OCI-LY7 (cell line): Measurements from ENCODE around the gene MAPK12. TPM values are rescaled to one million over a fixed set of nuclear protein-coding genes. Genes with fewer than 3 reads are reported as not detected.

Experiments
- BruUV-seq: library from RNA; stranded (reverse); fragments of 400-500 nt; replicated peaks from 2 replicates; lab custom pipeline; 2021; lab: Mats Ljungman, UMichigan
- CTCF ChIA-PET: fragments of 300-600 bp; sonication (Branson Sonifier 250); formaldehyde crosslinking; loops from one replicate; lab custom pipeline; 2022; ENCODE audit warnings: antibody characterized with exemption; ENCODE audit not compliant: unreplicated experiment; lab: Charles Lee
- POLR2A ChIA-PET: fragments of 300-600 bp; sonication (Branson Sonifier 250); formaldehyde crosslinking; loops from one replicate; lab custom pipeline; 2022; ENCODE audit warnings: antibody characterized with exemption; lab: Charles Lee
- DNase-seq: peaks from one replicate; pipeline ENCODE4 v3.0.0-alpha.2; 2015; ENCODE audit warnings: low spot score
- H2AFZ ChIP-seq: fragments of 200-600 bp; sonication (generic), shearing (Covaris generic); 2 replicates; pipeline ENCODE4 v1.6.1; 2014; ENCODE audit warnings: mild to moderate bottlenecking, antibody characterized with exemption, low read length, moderate library complexity
- H3K27ac ChIP-seq: fragments of 200-600 bp; sonication (generic); 2 replicates; pipeline ENCODE4 v1.5.1; 2014; ENCODE audit warnings: mixed run types, low read depth, mild to moderate bottlenecking, moderate library complexity, low read length, inconsistent platforms; ENCODE audit not compliant: poor library complexity, severe bottlenecking
- H3K36me3 ChIP-seq: fragments of 200-600 bp; sonication (generic); 2 replicates; pipeline ENCODE4 v1.6.1; 2014; ENCODE audit warnings: mild to moderate bottlenecking, antibody characterized with exemption, low read length, moderate library complexity, mixed read lengths; ENCODE audit not compliant: insufficient read depth
- H3K4me1 ChIP-seq: fragments of 200-600 bp; sonication (generic); 2 replicates; pipeline ENCODE4 v1.5.1; 2014; ENCODE audit warnings: mild to moderate bottlenecking, low read length; ENCODE audit not compliant: insufficient read depth, poor library complexity, severe bottlenecking
- H3K4me2 ChIP-seq: fragments of 200-600 bp; sonication (generic); 2 replicates; pipeline ENCODE4 v1.6.1; 2014; ENCODE audit warnings: mild to moderate bottlenecking, low read length
- H3K4me3 ChIP-seq: fragments of 200-600 bp; sonication (generic); 2 replicates; pipeline ENCODE4 v1.5.1; 2014; ENCODE audit warnings: mild to moderate bottlenecking, low read depth, low read length; ENCODE audit not compliant: poor library complexity, severe bottlenecking
- H3K79me2 ChIP-seq: fragments of 200-600 bp; sonication (generic); 2 replicates; pipeline ENCODE4 v1.6.1; 2016; ENCODE audit warnings: low read depth, mild to moderate bottlenecking, low read length, moderate library complexity, mixed read lengths; ENCODE audit not compliant: insufficient read depth
- H3K9me2 ChIP-seq: fragments of 200-600 bp; sonication (generic); 2 replicates; pipeline ENCODE4 v1.6.1; 2016; ENCODE audit warnings: mild to moderate bottlenecking, low read length, mixed read lengths; ENCODE audit not compliant: insufficient read depth
- H3K9me3 ChIP-seq: fragments of 200-600 bp; sonication (generic); 2 replicates; pipeline ENCODE4 v1.6.1; 2014; ENCODE audit warnings: mild to moderate bottlenecking, mixed run types, low read length, mixed read lengths
- H4K20me1 ChIP-seq: fragments of 200-600 bp; sonication (generic); 2 replicates; pipeline ENCODE4 v1.6.1; 2014; ENCODE audit warnings: mild to moderate bottlenecking, antibody characterized with exemption, low read length, moderate library complexity, mixed read lengths; ENCODE audit not compliant: insufficient read depth
- CTCF ChIP-seq: fragments of 200-600 bp; sonication (generic); conservative IDR thresholded peaks from 2 replicates; pipeline ENCODE4 v1.5.1; 2014; ENCODE audit warnings: mild to moderate bottlenecking, antibody characterized with exemption, low read length, moderate library complexity, mixed read lengths
- EZH2phosphoT487 ChIP-seq: fragments of 200-600 bp; sonication (generic); IDR thresholded peaks from 2 replicates; pipeline ENCODE4 v1.6.1; 2018; ENCODE audit warnings: low read depth, borderline replicate concordance, mild to moderate bottlenecking, mixed run types, antibody characterized with exemption, low read length, moderate library complexity, mixed read lengths
- intact Hi-C: fragments of 100-400 bp; cut with micrococcal nuclease; formaldehyde crosslinking; loops from one replicate; pipeline ENCODE4 v1.10.0; 2022; ENCODE audit not compliant: unreplicated experiment
- total RNA-seq, 2 experiments: library from RNA; depleted of rRNA in 1 of 2; stranded (reverse); fragments of >200 nt in 1 of 2; shearing (Covaris generic) in 1 of 2; gene quantifications; 2 replicates each; pipeline ENCODE4 v1.2.3, GENCODE V29; 2014 to 2022

MAPK12 gene
- total RNA-seq, 2 experiments from 2014 or later: 84.9 to 93.6 TPM

- peaks cover under 1% of the 10 kb centered on the region; the same call in 1 of the 2 replicates for H3K36me3 ChIP-seq
- no peaks in the 10 kb centered on the region for H3K9me2 ChIP-seq
- CTCF ChIA-PET: interaction anchor here (0.6 kb wide), 1 partner anchor 58 kb away, joined by 3 read pairs; no protein-coding TSS in a partner anchor
- peak overlapping the region; percentile 83 for H3K4me2 ChIP-seq
- peaks cover 15% of the 10 kb centered on the region for H3K79me2 ChIP-seq
- no peak overlapping the region for H2AFZ ChIP-seq
- DNase-seq: no peak
- POLR2A ChIA-PET: no interaction called here
- H4K20me1 ChIP-seq: no peaks in the 10 kb centered on the region
- H3K4me3 ChIP-seq: no peak overlapping the region
- no TSS peak for BruUV-seq
- H3K9me3 ChIP-seq: no peaks in the 10 kb centered on the region
- intact Hi-C loops: no loop called here
- H3K4me1 ChIP-seq: peaks cover 30% of the 10 kb centered on the region
- H3K27ac ChIP-seq: peak overlapping the region; percentile 63
- TF ChIP-seq EZH2phosphoT487: no peak
- no peak for TF ChIP-seq CTCF
These were observed 1.6 kb upstream of the MAPK12 start for GRCh38 chr22:50262973-50263617.

- Histone ChIP-seq H3K4me3 (peak overlapping the region; percentile 83), H3K9me3 (no peaks in the 10 kb centered on the region), H3K36me3 (peaks cover 7% of the 10 kb centered on the region; the same call in 1 of the 2 replicates), H3K4me1 (peaks cover 25% of the 10 kb centered on the region), H2AFZ (no peak overlapping the region), H3K79me2 (peaks cover 15% of the 10 kb centered on the region), H4K20me1 (no peaks in the 10 kb centered on the region), H3K4me2 (peak overlapping the region; percentile 83), H3K9me2 (no peaks in the 10 kb centered on the region), H3K27ac (peak overlapping the region; percentile 63)
- POLR2A ChIA-PET: no interaction called here
- intact Hi-C loops: no loop called here
- TF ChIP-seq EZH2phosphoT487 (no peak), CTCF (no peak)
- no TSS peak for BruUV-seq
- DNase-seq: peak; percentile 68
- CTCF ChIA-PET: interaction anchor here (0.6 kb wide), 1 partner anchor 14 kb away, joined by 6 read pairs; no protein-coding TSS in a partner anchor
These were observed 1.0 kb upstream of the MAPK12 start for GRCh38 chr22:50262460-50262911.
